GM12864 (cell line): ENCODE results near the gene HAGHL.

ENCODE experiments used
- DNase-seq: peaks from one replicate; pipeline ENCODE4 v3.0.0-alpha.2; 2011; ENCODE audit warnings: low read depth
- H3K4me3 ChIP-seq: 2 replicates; pipeline ENCODE4 v1.5.1; 2011; ENCODE audit warnings: mild to moderate bottlenecking, low read depth, low read length, control low read depth
- TF ChIP-seq, protein P1 (sequence below): IDR thresholded peaks from 2 replicates; pipeline ENCODE4 v1.5.1; 2011; ENCODE audit warnings: low read depth, mild to moderate bottlenecking, moderate library complexity, low read length, control low read depth, inconsistent platforms; ENCODE audit errors: missing control alignments

The HAGHL gene

DNA sequence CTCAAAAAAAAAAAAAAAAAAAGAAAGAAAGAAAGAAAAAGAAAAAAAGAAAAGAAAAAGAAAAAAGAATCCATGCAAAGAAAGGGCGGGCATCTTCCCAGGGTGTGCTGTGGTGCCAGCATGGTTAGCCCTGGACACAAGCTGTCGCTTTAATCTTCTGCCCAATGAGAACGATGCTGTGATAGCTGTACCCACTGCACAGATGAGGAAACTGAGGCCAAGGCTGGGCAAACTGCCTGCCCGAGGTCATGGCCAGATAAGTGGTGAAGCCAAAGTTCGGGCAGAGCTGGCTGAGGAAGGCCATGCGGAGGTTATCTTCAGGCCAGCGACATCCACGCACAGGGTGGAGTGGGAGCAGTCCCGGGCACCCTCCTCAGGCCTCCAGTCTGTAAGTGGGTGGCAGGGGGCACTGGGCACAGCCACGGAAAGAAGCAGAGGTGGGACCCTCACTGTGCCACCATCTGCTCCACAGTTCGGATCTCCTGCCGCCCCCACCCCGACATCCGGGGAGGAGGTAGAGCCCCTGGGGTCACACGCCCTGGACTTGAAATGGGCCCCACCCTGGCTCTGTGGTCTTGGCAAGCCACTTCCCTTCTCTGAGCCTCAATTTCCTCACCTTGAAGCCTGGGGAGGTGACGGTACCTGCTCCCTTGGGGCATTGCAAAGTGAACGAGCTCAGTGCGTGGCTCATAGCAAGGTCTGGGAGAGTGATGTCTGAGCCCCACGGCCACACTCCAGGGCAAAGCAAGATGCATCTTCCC, 27.8 kb upstream of the HAGHL start:
- TF ChIP-seq, protein P1, sequence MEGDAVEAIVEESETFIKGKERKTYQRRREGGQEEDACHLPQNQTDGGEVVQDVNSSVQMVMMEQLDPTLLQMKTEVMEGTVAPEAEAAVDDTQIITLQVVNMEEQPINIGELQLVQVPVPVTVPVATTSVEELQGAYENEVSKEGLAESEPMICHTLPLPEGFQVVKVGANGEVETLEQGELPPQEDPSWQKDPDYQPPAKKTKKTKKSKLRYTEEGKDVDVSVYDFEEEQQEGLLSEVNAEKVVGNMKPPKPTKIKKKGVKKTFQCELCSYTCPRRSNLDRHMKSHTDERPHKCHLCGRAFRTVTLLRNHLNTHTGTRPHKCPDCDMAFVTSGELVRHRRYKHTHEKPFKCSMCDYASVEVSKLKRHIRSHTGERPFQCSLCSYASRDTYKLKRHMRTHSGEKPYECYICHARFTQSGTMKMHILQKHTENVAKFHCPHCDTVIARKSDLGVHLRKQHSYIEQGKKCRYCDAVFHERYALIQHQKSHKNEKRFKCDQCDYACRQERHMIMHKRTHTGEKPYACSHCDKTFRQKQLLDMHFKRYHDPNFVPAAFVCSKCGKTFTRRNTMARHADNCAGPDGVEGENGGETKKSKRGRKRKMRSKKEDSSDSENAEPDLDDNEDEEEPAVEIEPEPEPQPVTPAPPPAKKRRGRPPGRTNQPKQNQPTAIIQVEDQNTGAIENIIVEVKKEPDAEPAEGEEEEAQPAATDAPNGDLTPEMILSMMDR = no peak
- H3K4me3 ChIP-seq = no peak overlapping the region
- no peak for DNase-seq

DNA sequence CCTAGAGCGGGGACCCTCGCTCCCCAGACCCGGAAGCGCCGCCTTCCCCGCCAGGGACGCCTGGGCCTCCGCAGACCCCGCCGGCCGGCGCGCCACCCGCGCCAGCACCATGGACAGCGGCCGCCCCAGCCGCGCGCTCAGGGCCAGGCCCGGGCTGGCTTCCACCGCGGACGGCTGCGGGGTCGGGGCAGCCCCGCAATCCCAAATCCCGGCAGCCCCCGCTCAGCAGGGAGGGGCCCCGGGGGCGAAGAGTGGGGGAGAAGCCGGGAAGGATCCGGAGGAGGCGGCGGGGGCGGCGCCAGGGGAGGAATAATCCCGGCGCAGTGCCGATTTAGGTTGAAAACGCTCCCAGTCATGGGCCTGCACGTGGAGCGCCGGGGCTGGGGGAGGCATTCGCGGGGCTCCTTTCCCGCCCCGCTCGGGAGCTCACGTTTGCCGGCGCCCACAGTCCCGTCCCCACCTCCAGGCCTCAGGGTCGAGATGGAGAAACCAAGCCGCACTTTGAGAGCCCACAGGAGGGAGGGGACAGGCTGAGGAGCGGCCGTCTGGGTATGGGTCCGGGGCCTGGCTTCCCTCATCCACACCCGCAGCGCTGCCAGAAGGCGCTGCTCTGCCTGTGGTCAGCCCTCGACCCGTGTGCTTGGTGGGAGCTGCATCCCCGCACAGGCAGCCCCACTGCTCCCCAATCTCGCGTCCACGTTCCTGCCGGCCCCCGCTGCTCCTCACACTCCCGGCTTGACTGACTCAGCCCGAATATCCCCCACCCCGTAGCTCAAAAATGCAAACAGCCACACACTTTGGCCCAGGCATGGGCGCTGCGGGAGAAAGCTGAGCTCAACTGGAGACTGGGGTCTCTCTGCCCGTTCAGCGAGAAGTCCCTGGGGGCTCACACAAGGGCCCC, 26.0 kb upstream of the HAGHL start:
- TF ChIP-seq, protein P1 = no peak
- DNase-seq = no peak
- H3K4me3 ChIP-seq = no peak overlapping the region

GRCh38 chr16:702341-702740, 24.6 kb upstream of the HAGHL start:
- H3K4me3 ChIP-seq = no peak overlapping the region
- TF ChIP-seq, protein P1 = no peak
- no peak for DNase-seq

DNA sequence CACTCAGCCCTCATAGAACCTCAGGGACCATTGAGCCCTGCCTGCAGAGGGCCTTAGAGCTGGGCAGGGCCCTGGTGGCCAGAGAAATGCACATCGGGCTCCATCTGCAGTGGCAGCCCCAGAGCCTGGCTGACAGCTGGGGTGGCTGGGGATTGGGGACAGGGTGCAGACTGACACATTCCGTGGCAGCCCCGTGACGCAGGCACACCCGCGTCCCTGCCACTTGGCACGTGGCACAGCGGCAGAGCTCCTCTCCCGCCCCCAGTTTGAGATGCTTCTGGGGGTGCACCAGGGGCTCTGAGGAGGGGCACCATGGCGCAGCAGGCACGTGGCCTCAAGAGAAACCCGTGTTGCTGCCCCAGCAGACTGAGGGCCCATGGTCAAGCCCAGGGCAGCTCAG, 23.5 kb upstream of the HAGHL start:
- no peak overlapping the region for H3K4me3 ChIP-seq
- TF ChIP-seq, protein P1 = no peak
- DNase-seq = no peak

DNA sequence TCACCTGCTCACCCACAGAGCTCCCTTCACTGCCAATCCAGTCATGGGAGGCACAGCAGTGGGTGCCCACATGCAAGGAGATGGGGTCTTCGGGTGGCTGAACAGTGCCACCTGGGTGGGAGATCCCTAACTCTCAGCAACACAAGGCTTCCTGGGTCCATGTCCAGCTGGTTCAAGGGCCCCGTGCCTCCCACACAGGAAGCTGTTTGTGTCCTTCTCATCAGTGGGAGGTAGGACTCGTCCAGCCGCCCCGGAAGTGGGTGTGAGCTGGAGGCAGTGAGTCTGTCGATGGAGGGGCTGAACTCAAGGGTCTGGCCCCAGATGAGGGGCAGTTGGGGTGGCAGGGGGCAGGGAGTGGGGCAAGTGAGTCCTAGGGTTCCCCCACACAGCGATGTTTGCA, 22.9 kb upstream of the HAGHL start:
- no peak for DNase-seq
- no peak overlapping the region for H3K4me3 ChIP-seq
- TF ChIP-seq, protein P1 = no peak

DNA sequence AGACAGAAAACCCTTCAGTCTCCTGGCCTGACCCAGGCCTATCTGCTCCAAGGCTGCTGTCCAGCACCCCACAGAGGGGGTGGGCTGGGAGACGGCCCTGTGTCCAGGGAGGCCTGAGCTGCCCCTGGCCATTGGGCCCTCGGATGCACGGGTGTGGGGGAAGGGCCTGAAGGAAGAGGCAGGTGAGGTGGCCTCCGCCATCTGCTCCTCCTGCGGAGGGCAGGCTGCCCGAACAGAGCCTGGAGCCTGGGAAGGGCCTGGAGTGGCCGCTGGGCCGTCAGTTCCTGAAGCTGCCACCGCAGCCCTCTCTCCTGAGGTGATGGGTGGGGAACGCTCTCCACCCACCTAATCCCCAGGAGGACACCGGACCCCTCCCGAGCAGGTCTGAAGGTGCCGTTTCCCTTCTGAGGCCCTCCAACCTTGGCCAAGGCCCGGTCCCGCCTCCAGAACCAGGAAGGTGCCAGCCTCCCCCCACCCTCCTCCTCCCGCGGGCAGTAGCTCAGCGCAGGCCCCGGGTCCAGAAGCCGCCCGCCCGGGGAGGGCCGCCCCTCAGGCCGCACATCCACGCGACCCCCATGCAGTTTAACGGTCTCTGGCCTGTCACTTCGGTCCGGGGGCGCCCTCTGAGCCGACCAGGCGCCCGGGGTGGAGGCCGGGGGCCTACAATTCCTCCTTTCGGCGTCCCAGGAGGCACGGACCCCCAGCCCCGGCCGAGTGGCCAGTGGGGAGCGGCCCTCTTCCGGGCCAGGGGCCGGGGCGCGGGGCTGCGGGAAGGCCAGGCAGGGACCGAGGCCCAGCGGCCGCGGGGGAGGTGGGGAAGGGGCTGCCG, 22.1 kb upstream of the HAGHL start:
- H3K4me3 ChIP-seq = no peak overlapping the region
- DNase-seq = no peak
- TF ChIP-seq, protein P1 = no peak
